Mucosa of descending colon (tissue), 3 donors: ENCODE results near the gene FAM50B. TPM values are rescaled to one million over a fixed set of nuclear protein-coding genes. Genes with fewer than 3 reads are reported as not detected.

Source experiments
- ATAC-seq: fragments of 200-7000 bp; cut with Tn5 transposase; one replicate; pipeline ENCODE4 v1.9.1; 2020; ENCODE audit warnings: mild to moderate bottlenecking, moderate library complexity
- DNase-seq, 3 donors: peaks; one replicate each; pipeline ENCODE4 v3.0.0-alpha.2; 2020
- H3K36me3 ChIP-seq: fragments of 200-600 bp; one replicate; pipeline ENCODE4 v1.8.0; 2021; ENCODE audit warnings: low read depth, mild to moderate bottlenecking
- H3K4me1 ChIP-seq: fragments of 200-600 bp; one replicate; pipeline ENCODE4 v1.8.0; 2021; ENCODE audit warnings: low read depth, mild to moderate bottlenecking
- H3K4me3 ChIP-seq: fragments of 200-600 bp; one replicate; pipeline ENCODE4 v1.8.0; 2021; ENCODE audit warnings: mild to moderate bottlenecking
- H3K9me3 ChIP-seq: fragments of 200-600 bp; one replicate; pipeline ENCODE4 v1.8.0; 2021; ENCODE audit warnings: mild to moderate bottlenecking
- CTCF ChIP-seq: fragments of 200-600 bp; IDR thresholded peaks from one replicate; pipeline ENCODE4 v1.8.0; 2022; ENCODE audit warnings: antibody characterized with exemption, mild to moderate bottlenecking
- intact Hi-C, 2 donors: fragments of 100-400 bp; cut with DNase I in 1 of 2; cut with micrococcal nuclease in 1 of 2; formaldehyde crosslinking; loops; one replicate each; pipeline versions ENCODE4 v1.11.0 to v1.11.1; 2022; cut with DNase I, micrococcal nuclease
- long read RNA-seq, 2 donors: library from polyadenylated mRNA; unstranded; transcript quantifications; one replicate each; pipeline ENCODE4 v2.0.0, GENCODE V29; 2019 to 2021
- total RNA-seq, 3 donors: library from RNA; stranded (reverse); fragmentation: NEBNext Ultra II Directional in 2 of 3; extraction: Animal tissue kit (Norgen Biotek cat#: 25700) in 2 of 3; gene quantifications; one replicate each; pipeline versions ENCODE4 v1.2.1 to v1.2.4, GENCODE V29; 2021 to 2023
- donor health status: DM: no; HTN: no; CAD: no; lungs with moderate emphysema.
- donor health status: DM: no; HTN: no; CAD: no.
- donor health status: DM: no; HTN: yes; CAD: no.

The FAM50B gene
- 10 to 100 TPM in 1 of 3 donors, 1 to 10 TPM in 2; 3.2 to 14.2 (median 3.3) TPM for total RNA-seq
- long read RNA-seq, donor 1, transcript FAM50B-203 (2 exons, 1,643 nt): major isoform, 23 of 38 reads
- long read RNA-seq, donor 1, transcript FAM50B-202 (1 exons, 1,935 nt): minor isoform, 14 of 38 reads
- long read RNA-seq, donor 1, partial matches to known transcripts: 0 of 38 reads
- long read RNA-seq, donor 1, other reads (novel, unspliced or antisense): 1 of 38 reads
- long read RNA-seq, donor 2, partial matches to known transcripts: 0 of 3 reads
- long read RNA-seq, donor 2, other reads (novel, unspliced or antisense): 0 of 3 reads

- no peaks in the 10 kb centered on the region for H3K36me3 ChIP-seq
- intact Hi-C loops: no loop called here
- H3K4me3 ChIP-seq: peak within 1 kb of the TSS; percentile 14
- peak; percentile 94 to 97 (median 95) for DNase-seq
- no peaks in the 10 kb centered on the region for H3K9me3 ChIP-seq
- ATAC-seq: peak; percentile 99
- peak; percentile 95 for TF ChIP-seq CTCF
- no peaks in the 10 kb centered on the region for H3K4me1 ChIP-seq
Observed at GRCh38 chr6:3848925-3849605, at the start of gene FAM50B. FAM50B (plus strand) TSS chr6:3849373; CDS start chr6:3849812, 439 bp downstream.

DNA sequence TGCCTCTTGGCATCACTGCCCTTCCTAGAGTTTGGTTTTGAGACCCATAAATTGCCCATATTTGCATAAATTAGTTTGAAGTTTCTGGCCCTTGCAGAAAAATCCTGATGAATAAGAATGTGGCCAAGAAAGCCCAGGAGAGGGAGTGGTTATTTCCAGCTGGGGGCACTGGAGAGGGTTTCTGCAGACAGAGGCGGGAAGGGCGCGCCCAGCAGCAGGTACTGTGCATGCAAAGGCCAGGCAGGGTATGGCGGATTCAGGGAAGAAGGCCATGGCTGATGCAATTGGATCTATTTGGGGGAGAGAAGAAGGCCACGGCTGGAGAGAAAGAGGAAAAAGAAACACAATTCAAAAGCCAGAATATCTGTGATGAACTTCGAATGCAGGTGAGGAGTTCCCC is 49.5 kb upstream of the FAM50B start:
- Histone ChIP-seq H3K36me3 (no peaks in the 10 kb centered on the region), H3K4me1 (no peaks in the 10 kb centered on the region), H3K9me3 (no peaks in the 10 kb centered on the region), H3K4me3 (no peak overlapping the region)
- no peak for ATAC-seq
- TF ChIP-seq CTCF: no peak
- intact Hi-C loops: no loop called here
- no peak for DNase-seq

DNA sequence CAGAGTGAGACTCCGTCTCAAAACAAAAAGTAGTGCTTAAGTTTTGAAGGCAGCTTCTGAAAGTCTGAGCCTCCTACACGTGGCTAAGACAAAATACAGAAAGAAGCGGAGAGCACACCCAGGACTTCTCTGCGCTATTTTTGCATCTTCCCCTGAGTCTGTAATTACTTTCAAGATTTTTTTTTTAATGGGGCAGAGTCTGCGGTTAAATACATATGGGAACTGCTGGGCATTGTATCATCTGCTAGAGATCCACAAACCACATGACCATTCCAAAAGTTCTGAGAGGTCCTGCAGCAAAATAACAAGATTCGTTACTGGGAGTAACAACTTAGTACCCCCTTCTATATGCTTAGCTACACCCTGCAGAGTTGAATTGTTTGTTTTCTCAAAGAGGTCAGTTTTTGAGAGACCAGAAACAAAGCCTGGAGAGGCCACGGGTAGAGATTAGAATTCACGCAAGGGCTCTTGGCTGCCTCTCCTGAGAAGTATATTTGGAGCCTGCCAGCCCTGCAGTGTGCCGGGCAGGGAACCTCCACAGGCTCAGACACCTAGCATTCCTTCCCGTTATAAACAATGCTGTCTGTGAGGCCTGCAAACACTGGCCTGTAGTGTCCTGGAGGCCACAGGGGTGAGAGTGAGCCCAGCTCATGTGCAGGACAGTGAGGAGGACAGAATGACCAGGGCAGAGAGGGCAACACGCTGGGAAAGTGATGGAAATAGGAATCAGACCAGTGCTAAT is 48.2 kb upstream of the FAM50B start:
- H3K4me1 ChIP-seq: no peaks in the 10 kb centered on the region
- H3K4me3 ChIP-seq: no peak overlapping the region
- DNase-seq: no peak
- intact Hi-C loops: no loop called here
- TF ChIP-seq CTCF: no peak
- H3K36me3 ChIP-seq: no peaks in the 10 kb centered on the region
- no peak for ATAC-seq
- H3K9me3 ChIP-seq: no peaks in the 10 kb centered on the region

- H3K4me3 ChIP-seq: no peak overlapping the region
- no peak for TF ChIP-seq CTCF
- ATAC-seq: no peak
Observed at GRCh38 chr6:3801960-3802359, 47.2 kb upstream of the FAM50B start.

DNA sequence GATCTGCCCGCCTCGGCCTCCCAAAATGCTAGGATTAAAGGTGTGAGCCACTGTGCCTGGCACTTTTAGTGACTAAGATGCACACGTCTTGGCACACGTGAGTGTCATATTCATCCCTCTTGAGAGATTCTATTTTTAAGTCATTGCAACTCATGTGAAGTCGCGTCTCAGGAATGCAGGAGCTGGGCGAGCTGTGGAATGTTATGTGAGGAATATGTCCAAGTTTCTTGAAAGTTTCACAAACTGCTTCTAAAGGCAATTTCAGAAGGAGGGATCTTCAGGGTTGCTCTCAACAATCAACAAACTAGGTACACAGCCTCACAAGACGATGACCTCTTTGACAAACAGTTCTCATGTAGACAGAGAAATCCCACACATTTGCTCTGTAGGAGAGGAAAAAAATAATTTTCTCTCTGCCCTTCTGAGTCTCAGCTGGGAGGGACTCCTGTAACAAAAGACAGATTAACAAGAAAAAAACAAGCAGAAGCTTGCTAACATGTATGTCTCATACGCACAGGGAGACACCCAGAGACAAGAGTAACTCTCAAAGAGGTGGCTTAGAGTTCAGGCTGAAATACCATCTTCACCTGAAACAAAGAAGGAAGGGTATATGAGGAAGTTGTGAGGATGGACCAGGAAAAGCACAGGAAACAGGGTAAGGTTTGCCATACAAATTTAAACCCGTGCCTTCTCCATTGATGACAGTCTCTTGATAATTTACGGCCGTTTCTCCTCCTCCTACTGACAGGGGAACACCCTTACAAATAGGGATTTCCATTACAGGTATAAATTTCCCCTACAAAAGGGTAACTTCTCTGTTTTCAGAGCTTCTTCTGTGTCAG is 45.3 kb upstream of the FAM50B start:
- no peak for TF ChIP-seq CTCF
- Histone ChIP-seq H3K4me3 (no peak overlapping the region), H3K9me3 (no peaks in the 10 kb centered on the region), H3K36me3 (no peaks in the 10 kb centered on the region), H3K4me1 (no peaks in the 10 kb centered on the region)
- DNase-seq: no peak
- intact Hi-C loops: no loop called here
- ATAC-seq: no peak

More at GRCh38 chr6:3801960-3802359, 47.2 kb upstream of the FAM50B start:
- H3K36me3 ChIP-seq: no peaks in the 10 kb centered on the region
- no peak for DNase-seq
- intact Hi-C loops: no loop called here
- H3K4me1 ChIP-seq: no peaks in the 10 kb centered on the region
- H3K9me3 ChIP-seq: no peaks in the 10 kb centered on the region
